ENCODE measurements around the gene PLEKHM1.

The PLEKHM1 gene

DNA sequence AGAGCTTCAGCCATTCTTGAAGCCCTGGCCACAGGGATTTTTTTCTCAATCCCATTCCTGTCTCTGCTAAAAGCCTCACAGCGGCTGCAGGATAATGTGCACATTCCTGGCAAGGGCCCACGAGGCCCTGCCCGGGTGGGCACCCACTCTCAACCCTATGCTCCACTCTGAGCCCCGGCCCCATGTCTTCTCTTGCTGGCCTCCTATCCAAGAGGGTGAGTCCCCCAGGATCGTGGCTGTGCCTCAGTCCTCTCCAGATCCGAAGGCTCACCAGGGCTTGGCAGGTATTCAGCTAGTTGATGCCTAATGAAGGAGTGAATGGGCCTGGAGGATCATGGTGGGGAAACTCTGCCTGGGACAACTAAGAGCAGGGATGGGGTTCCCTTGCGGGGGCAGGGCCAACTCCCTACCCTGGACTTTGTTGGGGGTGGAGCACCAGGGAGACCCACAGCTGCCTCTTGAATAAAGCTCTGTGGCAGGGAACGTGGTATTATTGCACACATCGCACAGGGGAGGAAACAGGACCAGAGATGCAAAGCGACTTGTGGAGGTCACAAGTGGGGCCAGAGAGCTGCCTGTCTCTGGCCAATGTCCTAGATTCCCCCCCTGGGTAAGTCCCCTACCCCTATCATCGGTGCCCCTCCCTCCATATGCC lies 63.2 kb downstream of the PLEKHM1 start:
- DNase-seq (ENCODE audit: low read depth) = no peak

DNA sequence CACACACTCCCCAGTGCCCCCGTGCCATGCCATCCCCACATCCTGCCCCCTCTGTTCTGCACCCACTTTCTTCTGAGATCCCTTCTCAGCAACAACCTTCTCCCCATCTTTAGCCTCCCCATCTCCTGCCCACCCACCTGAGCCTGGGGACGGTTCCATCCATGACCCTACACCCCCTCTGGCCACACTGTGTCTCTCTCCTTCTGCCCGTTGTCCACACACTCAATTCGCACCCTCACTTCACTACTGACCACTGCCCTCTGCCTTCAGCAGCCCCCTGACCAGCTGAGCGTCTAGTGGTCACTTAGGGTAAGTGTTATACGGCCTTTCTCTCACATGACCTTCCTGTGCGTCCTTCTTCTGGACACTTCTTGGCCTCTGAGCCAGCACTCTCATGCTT lies 64.0 kb downstream of the PLEKHM1 start:
- no peak for DNase-seq (ENCODE audit: low read depth)

DNA sequence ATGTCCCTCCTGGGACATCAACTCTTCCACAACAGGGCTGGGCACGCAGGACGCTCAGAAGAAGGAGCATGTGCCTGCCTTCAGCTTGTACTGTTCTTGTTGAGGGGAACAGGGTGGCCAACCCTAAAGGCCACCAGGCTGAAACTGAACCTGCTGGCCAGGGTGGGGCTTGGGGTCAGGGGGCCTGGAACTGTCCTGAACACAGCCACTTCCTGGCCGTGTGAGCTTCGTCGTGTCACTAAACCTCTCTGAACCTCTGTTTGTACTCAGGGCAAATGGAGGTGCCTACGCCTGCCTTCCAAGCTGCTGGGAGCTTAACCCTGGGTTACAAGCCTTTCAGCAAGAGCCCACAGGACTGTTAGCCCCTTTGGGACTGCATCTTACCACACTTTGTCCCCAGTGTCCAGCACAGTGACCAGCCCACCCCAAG lies 64.5 kb downstream of the PLEKHM1 start:
- no peak for DNase-seq (ENCODE audit: low read depth)

DNA sequence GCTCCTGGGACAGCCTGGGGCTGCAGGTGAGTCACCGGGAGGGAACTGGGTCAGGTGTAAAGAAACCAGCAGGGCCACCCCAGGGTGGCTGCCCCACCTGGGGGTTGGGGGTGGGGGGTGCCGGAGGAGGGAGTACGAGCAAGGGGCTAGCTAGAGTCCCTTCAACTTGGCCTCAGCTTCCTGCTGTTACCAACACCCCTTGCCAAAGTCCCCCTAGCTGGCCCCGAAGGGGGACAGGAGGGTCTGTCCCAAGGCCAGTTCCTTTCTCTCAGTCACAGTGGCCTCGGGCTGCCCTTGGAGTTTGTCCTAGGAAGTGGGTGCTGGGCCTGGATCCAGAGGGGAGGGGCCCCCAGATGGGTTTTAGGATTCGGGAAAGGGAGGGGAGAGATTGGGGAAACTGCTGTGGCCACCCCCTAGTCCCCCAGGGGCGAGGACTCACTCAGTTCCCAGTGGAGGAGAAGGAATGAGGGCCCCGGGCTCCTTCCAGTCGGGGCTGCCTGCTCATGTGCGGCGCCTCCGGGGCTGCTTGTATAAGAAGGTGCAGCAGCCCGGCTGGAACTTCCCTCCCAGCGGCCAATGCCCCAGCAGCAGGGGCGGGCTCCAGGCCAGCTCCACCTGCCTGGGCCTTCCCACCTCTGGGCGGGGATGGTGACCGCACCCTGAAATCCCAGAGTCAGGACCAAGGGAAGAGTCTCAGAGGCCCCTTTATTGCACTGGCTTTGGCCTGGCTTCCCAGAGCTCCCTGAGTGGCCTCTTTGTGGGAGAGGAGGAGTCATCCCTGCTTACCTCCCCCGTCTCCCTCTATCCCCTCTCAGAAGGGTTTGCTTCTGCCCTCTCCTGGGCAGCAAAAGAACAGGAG lies 65.2 kb downstream of the PLEKHM1 start:
- DNase-seq (ENCODE audit: low read depth) = no peak

DNA sequence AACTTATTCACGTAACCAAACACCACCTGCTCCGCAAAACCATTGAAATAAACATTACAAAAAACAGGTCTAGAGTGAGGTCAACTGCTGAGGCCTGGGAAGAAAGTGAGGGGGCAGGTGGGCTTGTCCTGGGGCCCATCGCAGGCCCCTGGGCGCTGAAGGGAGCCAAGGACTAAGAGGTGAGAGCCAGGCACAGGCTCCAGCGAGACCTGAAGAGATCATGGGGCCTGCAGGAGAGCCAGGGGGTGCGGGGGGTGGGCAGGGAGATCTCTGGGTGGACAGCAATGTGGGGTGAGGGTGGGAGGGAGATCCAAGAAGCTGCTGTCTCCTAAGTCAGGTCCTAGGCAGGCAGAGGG lies 65.8 kb downstream of the PLEKHM1 start:
- DNase-seq (ENCODE audit: low read depth) = no peak

DNA sequence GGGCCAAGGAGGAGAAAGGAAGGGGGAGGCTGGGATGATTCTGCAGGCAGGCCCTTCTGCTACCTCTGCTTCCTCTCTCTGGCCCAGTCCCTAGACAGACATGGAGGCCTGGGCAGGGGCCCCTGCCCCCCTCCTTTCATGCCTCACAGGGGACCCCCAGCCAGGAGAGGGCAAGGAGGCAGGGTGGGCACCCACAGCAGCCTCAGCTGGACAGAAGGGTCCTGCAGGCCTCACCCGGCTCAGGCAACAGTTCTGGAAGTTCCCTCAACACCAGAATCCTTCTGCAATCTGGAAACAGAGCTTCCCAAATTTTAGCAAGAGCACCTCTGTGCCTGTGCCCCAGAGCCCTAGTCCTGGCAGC lies 66.6 kb downstream of the PLEKHM1 start:
- no peak for DNase-seq (ENCODE audit: low read depth)

DNA sequence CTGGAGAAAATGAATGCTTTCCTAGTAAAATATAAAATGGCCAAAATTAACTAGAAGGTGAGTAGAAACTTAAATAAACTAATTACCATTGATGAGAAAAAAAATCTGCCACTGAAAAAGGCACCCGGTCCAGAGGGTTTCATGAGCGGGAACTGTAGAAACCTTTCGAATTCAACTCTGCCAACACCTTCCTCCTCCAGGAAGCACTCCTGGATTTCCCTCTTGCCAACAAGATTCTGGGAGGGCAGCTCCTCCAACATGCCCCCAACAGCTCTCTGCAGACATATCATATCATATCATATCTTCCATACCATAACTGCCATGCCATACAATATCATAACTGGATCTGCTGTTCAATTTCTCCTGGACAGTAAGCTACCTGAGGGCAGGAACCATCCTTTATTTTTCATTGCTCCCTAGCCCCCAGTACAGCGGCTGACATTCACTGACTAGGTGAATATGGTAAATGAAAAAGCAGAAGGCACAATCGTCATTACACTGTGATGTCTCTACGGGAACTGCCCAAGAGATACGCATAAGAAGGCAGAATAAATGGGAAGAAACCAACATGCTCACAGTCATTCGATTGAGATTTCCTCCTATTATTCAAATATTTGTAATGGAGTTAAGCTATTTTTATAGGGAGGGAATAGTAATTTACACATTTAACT lies 67.1 kb downstream of the PLEKHM1 start:
- DNase-seq (ENCODE audit: low read depth) = no peak

DNA sequence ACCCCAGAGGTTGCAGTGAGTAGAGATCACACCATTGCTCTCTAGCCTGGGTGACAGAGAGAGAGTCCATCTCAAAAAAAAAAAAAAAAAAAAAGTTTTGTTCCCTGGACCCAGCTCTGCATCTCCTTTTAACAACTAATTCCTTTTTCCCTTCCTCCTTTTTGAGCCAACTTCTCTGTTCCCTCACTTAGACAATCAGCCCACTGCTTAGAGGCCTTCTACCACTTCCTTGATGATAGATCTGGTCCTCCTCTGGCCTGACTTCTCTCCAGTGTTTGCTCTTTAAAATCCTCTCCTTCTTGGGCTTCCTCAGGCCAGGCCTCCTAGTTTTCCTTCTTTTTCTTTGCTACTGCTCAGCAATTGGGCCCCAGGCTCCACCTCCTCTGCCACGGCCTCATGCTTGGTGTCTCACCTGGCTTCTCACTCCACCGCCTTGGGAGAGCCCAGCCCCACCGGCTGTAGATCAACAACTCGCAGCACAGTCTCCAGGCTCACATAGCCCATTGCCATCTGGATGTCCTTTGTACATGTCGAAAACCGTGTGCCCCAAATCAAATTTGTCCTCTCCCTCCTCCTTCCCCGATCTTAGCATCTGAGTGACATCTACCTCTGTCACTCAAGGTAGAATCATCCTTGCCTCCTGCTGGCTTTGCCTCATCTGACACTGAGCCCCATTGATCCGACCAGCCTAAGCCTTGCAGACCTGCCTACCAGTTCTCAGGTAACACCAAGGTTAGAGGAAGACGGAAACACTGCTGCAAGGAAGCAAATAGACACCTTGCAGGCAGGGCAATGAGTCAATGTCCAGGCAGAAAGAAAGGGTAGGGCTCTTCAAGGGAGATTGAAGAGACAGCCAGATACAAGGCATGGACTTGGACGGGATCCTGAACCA lies 75.3 kb downstream of the PLEKHM1 start:
- DNase-seq (ENCODE audit: low read depth) = no peak

DNA sequence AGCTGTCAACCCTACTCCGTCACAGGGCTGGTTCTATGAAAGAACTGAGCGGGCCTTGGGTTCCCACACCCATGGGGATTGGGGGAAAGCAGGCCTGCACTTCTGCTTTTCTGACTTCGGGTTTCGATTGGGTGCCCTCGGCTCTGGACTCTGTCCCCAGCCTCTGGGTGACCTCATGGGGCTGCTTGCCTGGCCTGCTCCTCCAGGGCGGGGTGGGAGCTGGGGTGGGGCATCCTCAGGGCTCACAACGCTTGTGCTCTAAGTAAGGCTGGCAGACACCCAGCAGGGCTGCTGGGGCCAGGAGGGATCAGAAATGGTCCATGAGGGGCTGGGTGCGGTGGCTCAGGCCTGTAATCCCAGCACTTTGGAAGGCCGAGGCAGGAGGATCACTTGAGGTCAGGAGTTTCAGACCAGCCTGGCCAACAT lies 77.0 kb downstream of the PLEKHM1 start:
- DNase-seq (ENCODE audit: low read depth) = no peak

DNA sequence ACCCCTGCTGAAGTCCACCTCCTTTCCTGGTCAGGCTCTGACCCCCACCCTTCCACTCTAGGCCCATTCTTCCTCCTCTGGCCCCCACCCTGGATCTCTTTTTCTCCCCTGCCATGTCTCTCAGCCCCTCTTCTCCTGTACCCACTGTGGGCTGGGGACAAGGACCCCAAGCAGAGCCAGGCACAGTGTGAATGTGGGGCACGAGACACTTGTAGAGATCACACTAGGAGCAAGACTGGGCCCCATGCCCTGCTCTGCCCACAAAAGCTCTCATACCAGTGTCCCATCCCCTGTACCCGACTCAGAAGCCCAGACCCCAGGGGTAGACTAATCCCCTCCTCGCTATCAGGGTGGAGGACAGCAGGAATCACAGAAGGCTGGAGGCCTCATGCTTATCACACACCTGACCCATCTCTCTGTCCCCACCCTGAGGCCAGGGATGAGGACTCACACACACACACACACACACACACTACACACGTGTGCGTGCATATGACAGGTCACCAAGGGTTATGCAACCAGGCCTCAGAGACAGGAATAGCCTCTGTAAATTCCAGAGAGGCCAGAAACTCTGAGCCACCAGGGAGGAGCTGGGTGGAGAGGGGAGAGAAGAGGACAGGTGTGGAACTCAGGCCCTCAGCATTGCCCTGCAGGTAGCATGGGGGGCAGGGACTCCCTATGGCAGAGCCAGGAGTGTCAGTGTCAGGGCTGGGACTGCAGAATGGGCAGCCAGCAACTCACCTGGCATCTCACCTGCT lies 79.0 kb downstream of the PLEKHM1 start:
- DNase-seq (ENCODE audit: low read depth) = no peak

DNA sequence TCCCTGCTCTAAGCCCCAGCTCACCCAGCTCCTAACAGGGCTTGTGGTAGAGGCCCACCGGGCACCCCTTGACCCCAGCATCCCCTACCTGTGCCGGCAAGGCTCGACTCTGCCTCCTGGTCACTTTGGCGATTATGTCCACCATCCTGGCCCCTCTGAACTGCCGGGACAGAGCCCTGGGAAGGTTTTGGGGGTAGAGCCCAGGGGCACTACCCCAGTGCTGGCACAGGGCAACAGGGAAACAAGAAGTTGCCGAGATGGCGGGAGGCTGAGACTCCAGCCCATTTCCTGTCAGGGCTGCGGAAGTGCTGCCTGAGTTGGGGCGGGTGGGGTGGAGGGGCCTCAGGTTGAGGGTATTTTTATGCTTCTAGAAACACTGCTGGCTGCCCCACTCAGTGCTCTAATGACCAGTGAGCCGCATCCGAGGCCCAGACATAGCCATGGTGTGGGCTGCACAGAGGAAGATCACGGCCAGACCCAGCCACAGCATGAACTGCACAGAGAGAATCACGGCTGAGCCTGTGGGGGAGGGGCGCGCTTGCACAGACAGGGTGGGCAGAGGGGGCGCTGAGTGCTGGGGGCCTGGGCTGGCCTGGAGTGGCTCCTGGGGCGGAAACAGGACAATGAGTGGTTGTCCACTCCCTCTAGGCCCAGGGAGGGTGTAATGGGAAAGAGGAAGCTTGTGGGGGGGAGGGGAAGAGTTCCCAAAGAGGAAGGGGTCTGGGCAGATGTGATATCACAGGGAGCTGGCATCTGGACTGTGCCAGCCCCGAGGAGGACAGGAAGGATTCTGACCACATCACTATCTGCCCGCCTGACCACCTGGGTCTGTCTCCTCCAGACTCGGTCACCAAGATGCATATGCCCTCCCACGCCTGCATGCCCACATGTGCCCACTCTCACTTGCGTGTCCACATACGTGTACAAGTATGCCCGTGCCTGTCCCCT lies 80.1 kb downstream of the PLEKHM1 start:
- DNase-seq (ENCODE audit: low read depth) = peak; percentile 40

DNA sequence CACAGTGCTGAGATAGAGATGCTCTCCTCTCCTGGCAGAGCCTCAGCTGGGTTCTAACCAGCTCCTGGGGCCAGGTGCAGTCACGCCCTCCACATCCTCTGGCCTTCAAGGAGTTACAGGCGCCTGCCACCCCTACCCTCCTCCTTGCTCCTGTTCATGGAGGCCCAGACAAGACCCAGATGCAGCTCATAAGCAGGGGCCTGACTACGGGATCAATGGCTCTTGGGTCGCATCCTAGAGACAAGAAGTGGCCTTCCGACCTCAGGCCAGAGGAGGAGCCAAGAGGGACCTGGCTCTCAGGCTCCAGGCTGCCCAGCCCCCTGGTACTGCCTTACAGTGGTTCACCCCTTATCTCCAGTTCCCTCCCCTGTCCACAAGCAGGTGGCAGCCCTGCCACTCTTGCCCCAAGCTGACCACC lies 80.9 kb downstream of the PLEKHM1 start:
- no peak for DNase-seq (ENCODE audit: low read depth)

DNA sequence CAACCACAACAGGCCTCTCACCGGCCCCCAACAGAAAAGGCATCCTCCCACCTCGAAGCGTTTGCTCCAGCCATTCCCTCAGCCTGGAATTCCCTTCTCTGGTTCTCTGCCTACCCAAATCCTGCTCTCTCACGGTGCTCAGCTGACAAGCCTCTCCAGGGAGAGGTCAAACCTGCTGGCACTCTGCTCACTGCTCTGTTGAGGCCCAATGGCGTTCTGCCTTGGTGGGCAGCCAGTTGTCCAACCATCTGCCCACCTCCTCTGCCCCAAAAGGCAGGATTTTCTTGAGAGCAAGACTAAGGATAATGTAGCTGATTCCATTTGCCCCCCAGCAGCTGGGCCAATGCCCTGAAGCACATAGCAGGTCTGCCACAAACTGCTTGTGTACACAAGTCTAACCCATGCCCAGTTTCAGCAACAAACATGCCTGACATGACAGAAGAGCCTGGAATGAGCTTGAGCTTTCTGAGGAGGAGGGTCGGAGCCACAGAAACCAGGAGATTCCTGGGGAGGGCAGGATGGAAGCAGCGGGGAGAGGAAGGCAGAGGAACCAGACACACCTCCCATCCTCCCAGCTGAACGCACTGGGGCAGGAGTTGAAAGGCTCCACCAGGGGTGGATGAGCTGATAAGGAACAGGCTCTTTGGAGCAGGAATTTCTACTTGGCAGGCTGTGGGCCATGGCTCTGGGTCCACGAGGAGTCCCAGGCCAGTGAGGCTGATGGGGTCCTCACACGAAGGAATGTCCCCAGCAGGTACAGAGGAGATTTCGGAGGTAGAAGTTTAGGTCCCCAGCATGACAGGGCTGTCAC lies 81.7 kb downstream of the PLEKHM1 start:
- DNase-seq (ENCODE audit: low read depth) = no peak

DNA sequence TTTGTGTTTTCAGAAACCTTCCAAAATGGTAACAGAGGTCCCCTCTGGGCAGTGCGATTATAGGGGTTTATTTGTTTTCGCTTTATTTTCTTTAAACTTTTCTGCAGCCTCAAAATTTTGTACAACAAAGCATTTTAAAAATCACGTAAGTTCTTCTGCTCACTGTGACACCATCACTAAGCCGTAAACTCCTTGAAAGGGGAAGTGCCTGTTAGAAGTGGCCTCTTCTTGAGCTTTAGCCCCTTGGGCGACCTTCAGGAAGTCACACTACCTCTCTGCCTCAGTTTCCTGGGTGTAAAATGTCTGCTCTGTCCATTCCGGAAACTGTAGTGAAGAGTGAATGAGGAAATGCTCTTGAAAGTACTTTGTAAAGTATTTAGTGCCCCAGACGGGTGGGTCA lies 84.4 kb downstream of the PLEKHM1 start:
- no peak for DNase-seq (ENCODE audit: low read depth)

DNA sequence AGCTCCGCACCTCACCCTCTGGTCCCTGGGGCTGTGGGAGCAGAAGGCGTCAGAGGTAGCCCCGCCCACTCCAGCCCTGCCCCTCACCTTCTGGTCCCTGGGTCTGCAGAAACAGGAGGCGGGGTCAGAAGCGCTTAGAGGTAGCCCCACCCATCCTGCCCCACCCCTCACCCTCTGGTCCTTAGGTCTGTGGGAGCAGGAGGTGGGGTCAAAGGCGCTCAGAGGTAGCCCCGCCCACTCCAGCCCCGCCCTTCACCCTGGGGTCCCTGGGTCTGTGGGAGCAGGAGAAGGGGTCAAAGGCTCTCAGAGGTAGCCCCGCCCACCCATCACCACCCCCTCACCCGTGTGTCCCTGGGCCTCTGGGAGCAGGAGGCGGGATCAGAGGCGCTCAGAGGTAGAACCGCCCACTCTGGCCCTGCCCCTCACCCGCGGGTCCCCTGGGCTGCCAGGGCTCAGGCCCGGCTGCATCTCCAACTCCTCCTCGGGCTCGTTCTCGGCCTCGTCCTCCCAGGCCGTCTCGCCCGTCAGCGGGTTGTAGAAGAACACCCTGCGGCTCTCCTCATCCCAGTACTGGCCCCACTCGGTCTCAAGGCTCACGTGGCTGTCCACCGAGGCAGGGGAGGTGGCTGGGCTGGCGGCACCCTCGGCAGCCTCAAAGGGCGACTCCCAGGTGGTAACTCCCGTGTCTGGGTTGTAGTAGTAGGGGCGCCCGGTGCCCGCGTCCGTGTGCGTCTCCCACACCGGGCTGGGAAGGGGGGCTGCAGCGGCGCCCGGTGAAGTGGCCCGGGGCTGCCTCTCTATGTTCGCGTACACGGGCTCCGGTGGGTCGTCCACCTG lies 85.1 kb downstream of the PLEKHM1 start:
- no peak for DNase-seq (ENCODE audit: low read depth)

DNA sequence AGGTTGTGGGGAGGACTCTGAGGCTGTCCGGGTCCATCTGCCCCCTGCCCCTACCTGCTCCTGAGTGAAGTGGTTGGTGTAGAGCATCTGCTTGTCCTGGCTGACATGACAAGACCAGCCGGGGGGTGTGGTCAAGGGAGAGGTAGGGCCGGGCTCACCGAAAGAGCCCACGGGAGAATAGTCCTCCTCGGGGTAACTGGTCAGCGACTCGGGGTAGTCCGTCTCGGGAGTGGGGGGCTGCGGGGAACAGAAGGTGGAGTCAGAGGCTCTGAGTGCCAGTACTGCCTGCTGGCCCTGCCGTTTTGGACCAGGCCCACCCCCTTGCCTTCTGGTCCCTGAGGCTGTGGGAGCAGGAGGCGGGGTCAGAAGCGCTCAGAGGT lies 85.7 kb downstream of the PLEKHM1 start:
- DNase-seq (ENCODE audit: low read depth) = no peak

DNA sequence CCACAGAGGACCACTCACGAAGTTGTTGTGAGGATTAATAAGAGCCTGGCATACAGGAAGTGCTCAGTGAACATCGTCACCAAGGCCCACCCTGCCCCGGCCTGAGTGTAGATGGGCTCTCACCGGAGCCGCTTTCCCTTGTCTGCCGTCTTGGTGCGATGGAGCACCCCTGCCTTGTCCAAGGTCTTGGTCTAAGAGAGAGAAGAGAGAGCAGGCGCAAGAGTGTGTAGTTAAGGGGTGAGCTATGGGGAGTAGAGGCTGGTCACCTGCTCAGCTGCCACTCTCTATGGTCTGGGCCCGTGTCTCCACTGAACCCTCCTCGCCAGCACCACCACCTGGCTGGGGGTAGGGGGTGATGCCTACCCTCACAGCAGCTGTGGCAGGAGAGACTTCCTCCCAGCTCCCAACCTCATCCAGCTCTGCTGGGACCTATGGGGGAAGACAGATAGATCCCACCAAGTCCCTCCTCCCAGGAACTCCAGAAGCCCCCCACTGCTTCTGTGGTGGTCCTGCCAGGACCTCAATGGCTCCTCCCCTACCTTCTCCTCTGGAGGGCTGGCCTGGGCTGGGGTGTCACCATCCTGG lies 86.5 kb downstream of the PLEKHM1 start:
- no peak for DNase-seq (ENCODE audit: low read depth)

DNA sequence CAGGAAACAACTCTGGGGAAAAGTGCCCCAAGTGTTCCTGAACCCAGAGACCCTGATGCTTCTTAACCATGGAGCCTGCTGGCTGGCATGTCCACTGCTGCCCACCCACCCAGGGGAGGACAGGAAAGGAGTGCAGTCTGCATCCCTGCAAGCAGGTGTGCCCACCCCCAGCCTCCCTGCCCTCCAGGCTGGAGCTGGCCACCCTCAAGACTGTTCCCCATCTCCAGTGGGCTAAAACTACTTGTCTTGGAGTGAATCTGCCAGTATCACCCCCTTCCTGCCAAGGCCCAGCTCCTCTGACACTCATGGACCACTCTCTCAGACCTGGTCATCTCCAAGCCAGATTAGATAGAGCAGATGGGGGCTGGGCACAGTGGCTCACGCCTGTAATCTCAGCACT lies 87.6 kb downstream of the PLEKHM1 start:
- DNase-seq (ENCODE audit: low read depth) = no peak

Data from activated T-helper 9 cell treated with anti-CD3 and anti-CD28 coated beads, Interleukin-2, amount 50 U/mL, for 16 hours (primary cell).